Ureter (tissue), 1 donor: Measurements from ENCODE around the gene CEACAM21. TPM values are rescaled to one million over a fixed set of nuclear protein-coding genes. Genes with fewer than 3 reads are reported as not detected.

Experiments used
- DNase-seq: peaks from one replicate; pipeline ENCODE4 v3.0.0-alpha.2; 2020; ENCODE audit warnings: low spot score
- total RNA-seq: library from RNA; stranded (reverse); gene quantifications from one replicate; pipeline ENCODE4 v1.2.4, GENCODE V29; 2023
- donor health status: DM: yes; HTN: yes; CAD: no.

The CEACAM21 gene
- total RNA-seq, 1 donor from 2014 or later = 3.6 TPM

DNA sequence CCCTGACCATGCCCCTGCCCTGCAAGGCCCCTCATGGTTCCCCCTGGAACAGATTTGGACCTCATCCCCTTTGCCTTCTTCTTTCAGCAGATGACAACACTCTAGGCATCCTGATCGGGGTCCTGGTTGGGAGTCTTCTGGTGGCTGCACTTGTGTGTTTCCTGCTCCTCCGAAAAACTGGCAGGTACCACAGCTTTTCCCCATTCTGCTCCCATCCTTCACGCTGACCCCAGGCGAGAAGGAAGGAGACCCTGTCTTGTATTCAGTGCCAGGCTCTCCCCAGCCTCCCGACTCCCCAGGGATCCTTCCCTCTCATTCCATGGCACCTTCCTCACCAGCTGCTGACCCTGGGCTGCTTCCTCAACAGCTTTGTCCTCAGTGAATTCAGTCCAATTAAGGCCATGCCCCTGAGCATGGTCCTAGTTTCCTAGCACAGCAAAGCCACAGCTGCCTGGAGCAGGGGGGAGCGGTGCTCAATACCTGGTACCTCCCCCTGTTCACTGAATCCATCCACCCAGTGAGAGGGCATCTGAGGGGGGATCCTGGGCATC, 8.4 kb downstream of the CEACAM21 start:
- DNase-seq = no peak

DNA sequence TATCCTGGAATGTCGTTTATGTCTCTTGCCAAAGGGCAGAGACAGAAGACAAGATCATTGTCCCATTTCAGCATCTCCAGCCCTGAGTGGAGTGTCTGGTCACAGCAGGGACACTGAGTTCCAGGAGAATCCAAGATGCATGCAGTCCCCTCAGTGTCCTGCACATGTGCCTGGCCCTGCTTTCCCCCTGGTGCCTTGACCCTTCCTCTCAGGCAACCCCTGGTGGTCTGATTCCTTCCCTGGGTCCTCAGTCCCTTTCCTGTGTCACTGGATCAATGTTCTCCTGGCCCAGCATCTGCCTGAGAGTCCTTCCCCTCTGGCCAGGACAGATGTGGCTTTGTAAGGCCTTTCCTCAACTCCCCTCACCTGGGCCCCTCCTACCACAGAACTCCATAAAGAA, 9.0 kb downstream of the CEACAM21 start:
- DNase-seq = no peak

GRCh38 chr19:41586064-41586463, 10.1 kb downstream of the CEACAM21 start:
- no peak for DNase-seq

GRCh38 chr19:41587101-41587837, 11.3 kb downstream of the CEACAM21 start:
- no peak for DNase-seq

DNA sequence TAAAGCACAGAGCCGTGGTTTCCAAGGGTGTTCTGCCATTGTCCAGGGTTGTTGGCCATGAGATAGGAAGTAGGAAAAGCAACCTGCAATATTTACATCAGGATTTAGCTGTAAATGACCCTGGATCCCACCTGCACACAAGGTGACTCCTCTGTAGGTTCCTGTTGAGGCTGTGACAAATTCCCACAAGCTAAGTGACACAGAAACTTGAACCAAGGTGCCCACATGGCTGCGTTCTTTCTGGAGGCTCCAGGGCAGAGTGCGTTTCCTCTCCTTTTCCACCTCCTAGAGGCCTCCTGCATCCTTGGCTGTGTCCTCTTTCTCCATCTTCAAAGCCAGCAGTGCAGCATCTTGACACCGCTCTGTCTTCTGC, 11.9 kb downstream of the CEACAM21 start:
- DNase-seq = no peak

GRCh38 chr19:41588497-41589209, 12.7 kb downstream of the CEACAM21 start:
- no peak for DNase-seq

GRCh38 chr19:41589371-41589770, 13.4 kb downstream of the CEACAM21 start:
- no peak for DNase-seq

DNA sequence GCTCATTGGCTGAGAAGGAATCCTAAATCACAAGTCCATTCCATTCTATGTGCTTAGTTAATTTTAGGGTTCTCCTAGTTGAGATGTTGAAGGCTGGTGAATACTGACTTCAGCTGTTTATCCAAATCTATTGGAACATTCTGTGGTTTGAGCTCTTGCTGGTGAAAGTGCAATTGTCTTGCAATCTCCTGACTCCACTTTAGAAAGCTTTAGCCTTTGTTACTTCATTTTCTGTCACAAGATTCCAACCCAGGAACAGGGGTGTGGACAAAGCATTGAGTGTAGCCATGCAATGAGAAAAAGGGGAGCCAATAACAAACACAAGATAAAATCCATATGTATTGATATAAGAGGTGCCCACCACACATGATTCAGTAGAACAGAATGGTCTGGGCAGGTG, 15.0 kb downstream of the CEACAM21 start:
- DNase-seq = no peak

- no peak for DNase-seq
Observed at GRCh38 chr19:41591951-41592562, 16.1 kb downstream of the CEACAM21 start.

- peak; percentile 56 for DNase-seq
Observed at GRCh38 chr19:41595258-41595889, 19.4 kb downstream of the CEACAM21 start.

DNA sequence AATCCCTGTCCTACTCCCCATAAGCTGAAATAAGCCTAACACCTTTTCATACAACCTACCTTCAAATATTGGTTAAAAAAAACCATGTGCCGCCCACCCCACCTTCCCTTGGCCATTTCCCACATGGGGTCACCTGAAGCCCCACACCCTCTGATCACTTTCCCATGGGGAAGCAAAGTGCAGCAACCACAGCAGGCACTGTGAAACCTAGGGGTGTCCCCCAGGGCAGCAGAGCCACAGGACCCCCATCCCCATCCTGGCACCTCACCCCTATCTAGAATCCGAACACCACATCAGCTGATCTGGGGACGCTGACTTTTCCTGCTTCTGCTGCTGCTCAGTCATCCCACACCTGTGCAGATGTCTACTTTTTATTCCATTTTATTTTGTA, 19.9 kb downstream of the CEACAM21 start:
- DNase-seq = no peak

DNA sequence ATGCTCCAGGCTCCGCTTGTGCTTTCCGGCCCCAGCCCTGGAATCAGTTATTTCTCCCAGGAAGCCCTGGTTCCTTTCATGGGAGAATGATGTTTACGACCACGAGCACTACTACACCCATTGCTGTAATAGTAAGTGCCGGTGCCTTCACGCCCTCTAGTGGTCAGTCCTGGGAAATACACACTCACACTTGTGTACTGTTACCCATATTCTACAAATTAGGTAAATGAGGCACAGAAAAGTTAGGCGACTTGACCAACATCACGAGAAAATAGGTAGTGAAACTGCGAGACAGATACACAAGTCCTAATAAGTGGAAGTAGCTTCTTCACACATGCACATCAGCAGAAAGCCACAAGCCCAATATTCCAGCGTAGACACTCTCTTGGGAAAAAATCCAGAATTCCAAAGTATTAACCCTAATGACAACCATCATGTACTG, 21.7 kb downstream of the CEACAM21 start:
- peak; percentile 73 for DNase-seq

DNA sequence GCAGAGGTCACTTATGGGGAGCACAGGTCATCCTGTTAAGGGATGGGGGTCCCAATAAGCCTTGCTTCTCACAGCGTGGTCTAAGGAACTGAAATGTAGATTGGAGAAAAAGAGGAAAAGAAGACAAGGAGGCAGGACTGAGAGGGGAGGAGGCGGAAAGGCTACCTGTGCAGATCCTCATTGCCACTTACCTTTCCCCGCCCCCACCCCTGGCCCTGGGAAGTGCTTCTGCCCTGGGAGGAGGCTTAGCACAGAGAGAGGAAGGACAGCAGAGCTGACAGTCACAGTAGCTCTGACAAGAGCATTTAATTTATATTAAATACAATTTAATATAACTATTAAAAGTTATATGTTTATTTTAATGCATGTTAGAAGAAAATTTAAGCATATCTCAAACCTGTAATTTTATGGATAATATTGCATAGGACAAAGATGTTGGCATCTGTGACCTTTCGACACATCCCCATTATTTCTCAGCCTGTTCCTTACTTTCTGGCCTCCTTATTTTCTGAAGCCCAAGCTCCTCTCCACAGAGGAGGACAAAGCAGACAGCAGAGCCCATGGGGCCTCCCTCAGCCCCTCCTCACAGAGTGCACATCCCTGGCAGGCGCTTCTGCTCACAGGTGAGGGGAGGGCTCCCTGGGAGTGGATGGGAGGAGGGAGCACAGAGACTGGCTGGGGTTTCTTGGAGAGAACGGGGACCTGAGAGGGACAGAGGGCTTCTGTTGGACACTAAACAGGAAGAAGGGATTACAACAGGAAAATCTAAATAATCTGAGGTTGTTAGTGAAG, 23.4 kb downstream of the CEACAM21 start:
- no peak for DNase-seq

DNA sequence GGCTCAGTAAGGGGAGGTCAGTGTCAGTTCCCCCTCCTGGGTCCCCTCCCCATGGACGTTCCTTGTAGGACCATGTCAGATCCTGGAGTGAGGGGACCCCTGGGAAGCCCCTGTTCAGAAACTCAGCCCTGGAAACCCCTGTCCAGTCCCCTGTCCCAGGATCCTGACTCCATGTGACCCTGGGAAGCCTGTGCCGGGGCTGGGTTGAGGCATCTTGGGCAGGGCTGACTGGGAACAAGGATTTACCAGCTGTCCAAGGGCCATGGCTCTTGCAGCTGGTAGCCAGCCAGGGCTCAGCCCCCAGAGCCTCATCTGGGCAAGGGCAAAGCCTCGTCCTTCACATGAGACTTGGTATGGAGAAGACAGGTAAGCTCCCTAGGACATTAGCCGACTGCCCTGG, 25.8 kb downstream of the CEACAM21 start:
- DNase-seq = no peak

- DNase-seq = no peak
Observed at GRCh38 chr19:41604831-41605230, 28.9 kb downstream of the CEACAM21 start.

- no peak for DNase-seq
Observed at GRCh38 chr19:41606215-41606837, 30.4 kb downstream of the CEACAM21 start.

DNA sequence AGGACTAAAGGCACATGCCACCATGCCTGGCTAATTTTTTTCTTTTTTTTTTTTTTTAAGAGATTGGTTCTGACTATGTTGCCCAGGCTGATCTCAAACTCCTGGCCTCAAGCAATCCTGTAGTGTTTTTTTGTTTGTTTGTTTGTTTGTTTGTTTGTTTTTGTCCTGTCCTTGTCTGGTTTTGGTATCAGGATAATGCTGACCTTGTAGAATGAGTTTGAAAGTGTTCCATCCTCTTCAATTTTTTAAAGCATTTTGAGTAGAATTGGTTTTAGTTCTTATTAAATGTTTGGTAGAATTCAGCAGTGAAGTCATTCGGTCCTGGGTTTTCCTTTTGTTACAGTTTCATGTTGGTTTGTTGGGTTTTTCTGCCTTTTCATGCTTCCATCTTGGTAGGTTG, 31.7 kb downstream of the CEACAM21 start:
- no peak for DNase-seq

- DNase-seq = no peak
Observed at GRCh38 chr19:41610789-41611188, 34.8 kb downstream of the CEACAM21 start.

GRCh38 chr19:41612483-41612882, 36.5 kb downstream of the CEACAM21 start:
- peak; percentile 25 for DNase-seq

- no peak for DNase-seq
Observed at GRCh38 chr19:41615207-41615606, 39.2 kb downstream of the CEACAM21 start.
